Testis (tissue), 2 donors: ENCODE measurements around the gene TBC1D22A.

Experiments
- POLR2A ChIP-seq: fragments of 450-650 bp; IDR thresholded peaks from one replicate; pipeline ENCODE4 v1.6.1; 2017; ENCODE audit warnings: antibody characterized with exemption, mild to moderate bottlenecking, moderate library complexity
- TF ChIP-seq, protein P1 (sequence below), 3 experiments: fragments of 450-650 bp in 2 of 3; fragments of 200-600 bp in 1 of 3; sonication (generic) in 1 of 3; IDR thresholded peaks; one replicate each; pipeline ENCODE4 v1.5.1; 2016 to 2019; ENCODE audit warnings: antibody characterized with exemption in 3 of 3, mild to moderate bottlenecking in 2 of 3, moderate library complexity in 1 of 3

DNA sequence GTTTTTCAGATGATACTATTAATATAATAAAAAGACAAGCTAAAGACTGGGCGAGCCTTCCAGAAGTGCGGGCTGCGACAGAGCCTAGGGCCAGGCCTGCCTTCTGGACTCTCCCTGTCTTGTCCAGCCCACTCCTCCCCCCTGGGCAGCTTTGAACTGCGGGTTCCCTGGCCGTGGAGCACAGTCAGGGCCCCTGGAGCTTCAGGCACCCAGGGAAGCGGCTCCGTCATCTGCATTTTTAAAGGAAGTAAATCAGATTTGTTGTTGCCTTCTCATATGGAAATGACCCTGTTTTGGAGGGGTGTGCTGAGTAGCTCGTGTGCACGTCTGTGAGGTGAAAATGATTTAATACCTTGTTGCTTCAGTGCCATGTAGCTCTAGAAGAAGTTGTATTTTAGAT, 265.3 kb downstream of the TBC1D22A start:
- no peak for TF ChIP-seq POLR2A
- TF ChIP-seq, protein P1, sequence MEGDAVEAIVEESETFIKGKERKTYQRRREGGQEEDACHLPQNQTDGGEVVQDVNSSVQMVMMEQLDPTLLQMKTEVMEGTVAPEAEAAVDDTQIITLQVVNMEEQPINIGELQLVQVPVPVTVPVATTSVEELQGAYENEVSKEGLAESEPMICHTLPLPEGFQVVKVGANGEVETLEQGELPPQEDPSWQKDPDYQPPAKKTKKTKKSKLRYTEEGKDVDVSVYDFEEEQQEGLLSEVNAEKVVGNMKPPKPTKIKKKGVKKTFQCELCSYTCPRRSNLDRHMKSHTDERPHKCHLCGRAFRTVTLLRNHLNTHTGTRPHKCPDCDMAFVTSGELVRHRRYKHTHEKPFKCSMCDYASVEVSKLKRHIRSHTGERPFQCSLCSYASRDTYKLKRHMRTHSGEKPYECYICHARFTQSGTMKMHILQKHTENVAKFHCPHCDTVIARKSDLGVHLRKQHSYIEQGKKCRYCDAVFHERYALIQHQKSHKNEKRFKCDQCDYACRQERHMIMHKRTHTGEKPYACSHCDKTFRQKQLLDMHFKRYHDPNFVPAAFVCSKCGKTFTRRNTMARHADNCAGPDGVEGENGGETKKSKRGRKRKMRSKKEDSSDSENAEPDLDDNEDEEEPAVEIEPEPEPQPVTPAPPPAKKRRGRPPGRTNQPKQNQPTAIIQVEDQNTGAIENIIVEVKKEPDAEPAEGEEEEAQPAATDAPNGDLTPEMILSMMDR (IDR thresholded peaks at IDR 0.05), result no peak
